Measurements from ENCODE around the gene KCNH2. TPM values are rescaled to one million over a fixed set of nuclear protein-coding genes. Genes with fewer than 3 reads are reported as not detected.
A peak's percentile ranks its signal among the peaks of the same experiment; 100 is the strongest.
"Not testable (repeated sequence)": the region's sequence is repeated elsewhere in the genome, so short reads cannot be mapped to it uniquely, and the experiment has no call there.

Gene KCNH2
- 10 to 100 TPM; 10.6 to 19.5 (median 16.0) TPM for polyA plus RNA-seq (ENCODE audit: insufficient read length in 10 of 10)
- long read RNA-seq, donor 1, partial matches to known transcripts = 0 of 1 reads
- long read RNA-seq, donor 1, other reads (novel, unspliced or antisense) = 0 of 1 reads
- long read RNA-seq, donor 2, full-length matches to known transcripts = 3 of 3 reads
- long read RNA-seq, donor 2, partial matches to known transcripts = 0 of 3 reads
- long read RNA-seq, donor 2, other reads (novel, unspliced or antisense) = 0 of 3 reads
- long read RNA-seq, donor 3 = 0 reads
- long read RNA-seq, donor 4 = 0 reads
- long read RNA-seq, donor 5 = 0 reads
- long read RNA-seq, donor 6, full-length matches to known transcripts = 2 of 2 reads
- long read RNA-seq, donor 6, partial matches to known transcripts = 0 of 2 reads
- long read RNA-seq, donor 6, other reads (novel, unspliced or antisense) = 0 of 2 reads
- long read RNA-seq, donor 7 = 0 reads
- long read RNA-seq, donor 8 = 0 reads
- long read RNA-seq, donor 9 = 0 reads

- DNase-seq = peak in 2 of 3 donors; percentile 68 to 85
Observed at GRCh38 chr7:150978126-150978789, at the start of gene KCNH2. Gene KCNH2, minus strand, starts transcription at chr7:150978321. Its CDS starts 408 bp downstream, at chr7:150977913.

GRCh38 chr7:151027728-151028130, 49.6 kb upstream of the KCNH2 start:
- DNase-seq = not testable (repeated sequence)

- not testable (repeated sequence) for DNase-seq
Observed at GRCh38 chr7:151026771-151027727, 48.9 kb upstream of the KCNH2 start.

GRCh38 chr7:151025924-151026671, 48.0 kb upstream of the KCNH2 start:
- DNase-seq = no peak

GRCh38 chr7:151024435-151025056, 46.4 kb upstream of the KCNH2 start, which contains the start of gene ATG9B:
Gene ATG9B, minus strand, starts transcription at chr7:151024494. Its CDS starts 71 bp downstream, at chr7:151024423.
- no peak for DNase-seq

- no peak for DNase-seq
Observed at GRCh38 chr7:151023232-151023631, 45.1 kb upstream of the KCNH2 start.

- DNase-seq = no peak
Observed at GRCh38 chr7:151020231-151020630, 42.1 kb upstream of the KCNH2 start.

GRCh38 chr7:151019130-151019447, 41.0 kb upstream of the KCNH2 start:
- DNase-seq = no peak

GRCh38 chr7:151018421-151019129, 40.5 kb upstream of the KCNH2 start:
- DNase-seq = peak; percentile 42 to 77 (median 45)

GRCh38 chr7:151017953-151018420, 39.9 kb upstream of the KCNH2 start:
- DNase-seq = peak in 2 of 3 donors; percentile 61 to 82

- no peak for DNase-seq
Observed at GRCh38 chr7:151017370-151017952, 39.3 kb upstream of the KCNH2 start.

- DNase-seq = no peak
Observed at GRCh38 chr7:151016942-151017341, 38.8 kb upstream of the KCNH2 start.

- no peak for DNase-seq
Observed at GRCh38 chr7:151016505-151016904, 38.4 kb upstream of the KCNH2 start.

- no peak for DNase-seq
Observed at GRCh38 chr7:151015967-151016366, 37.8 kb upstream of the KCNH2 start.

GRCh38 chr7:151014950-151015349, 36.8 kb upstream of the KCNH2 start:
- DNase-seq = peak in 1 of 3 donors; percentile 53

- peak; percentile 63 to 90 (median 82) for DNase-seq
Observed at GRCh38 chr7:151013733-151014497, 35.8 kb upstream of the KCNH2 start.

- DNase-seq = no peak
Observed at GRCh38 chr7:151013356-151013732, 35.2 kb upstream of the KCNH2 start.

GRCh38 chr7:151012911-151013347, 34.8 kb upstream of the KCNH2 start:
- peak in 2 of 3 donors; percentile 46 to 75 for DNase-seq
